HG02588 (cell line): ENCODE results near the gene TIAM1.

Experiments
- ATAC-seq: cut with Tn5 transposase; IDR thresholded peaks from one replicate; pipeline ENCODE4 v1.9.1; 2021; ENCODE audit warnings: mild to moderate bottlenecking, moderate library complexity; ENCODE audit not compliant: unreplicated experiment

The TIAM1 gene

DNA sequence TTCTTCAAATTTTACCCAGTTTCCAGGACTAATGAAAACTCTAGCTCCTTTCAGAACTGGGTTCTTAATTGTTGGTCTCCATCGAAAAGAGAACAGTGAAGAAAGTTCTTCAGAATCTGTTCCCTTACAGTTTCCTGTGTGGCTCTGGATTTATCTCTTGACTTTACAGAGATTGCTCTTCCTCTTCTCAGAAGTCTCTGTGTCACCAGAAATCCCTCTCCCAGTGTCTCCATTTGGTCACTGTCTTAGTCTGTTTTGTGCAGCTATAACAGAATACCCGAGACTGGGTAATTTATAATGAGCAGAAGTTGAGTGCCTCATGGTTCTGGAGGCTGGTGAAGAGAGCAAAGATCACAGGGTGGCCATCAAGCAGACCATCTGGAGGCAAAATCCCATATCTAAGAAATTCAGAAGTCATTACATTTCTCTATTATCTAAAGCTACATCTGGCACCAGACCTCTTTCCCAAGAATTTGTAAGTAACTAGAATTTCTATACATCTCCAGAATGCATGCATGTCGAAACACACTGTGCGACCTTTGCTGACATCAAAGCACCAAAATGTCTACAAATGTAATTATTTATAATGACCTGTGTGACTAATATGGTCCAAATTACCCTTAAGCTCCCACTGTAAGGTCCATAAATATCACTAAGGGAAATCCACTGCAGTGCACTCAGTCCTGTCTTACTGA lies 240.3 kb downstream of the TIAM1 start:
- ATAC-seq = no peak

DNA sequence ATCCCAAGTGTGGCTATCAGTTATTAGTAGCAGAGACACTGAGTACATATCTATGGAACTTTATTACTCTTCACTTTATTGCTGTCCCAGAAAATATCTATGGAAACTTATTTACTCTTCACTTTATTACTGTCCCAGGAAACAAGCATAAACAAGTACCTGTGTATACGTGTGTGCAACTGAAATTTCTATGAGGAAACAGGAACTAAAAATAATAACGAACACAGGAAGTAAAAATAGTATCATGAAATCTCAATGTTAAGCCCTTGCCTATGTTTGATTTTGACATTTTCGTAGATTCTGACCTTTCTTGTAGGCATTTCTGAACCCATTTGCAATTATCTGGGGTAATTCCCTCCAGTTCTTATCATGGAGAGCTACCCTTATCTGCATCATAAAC lies 240.9 kb downstream of the TIAM1 start:
- no peak for ATAC-seq

DNA sequence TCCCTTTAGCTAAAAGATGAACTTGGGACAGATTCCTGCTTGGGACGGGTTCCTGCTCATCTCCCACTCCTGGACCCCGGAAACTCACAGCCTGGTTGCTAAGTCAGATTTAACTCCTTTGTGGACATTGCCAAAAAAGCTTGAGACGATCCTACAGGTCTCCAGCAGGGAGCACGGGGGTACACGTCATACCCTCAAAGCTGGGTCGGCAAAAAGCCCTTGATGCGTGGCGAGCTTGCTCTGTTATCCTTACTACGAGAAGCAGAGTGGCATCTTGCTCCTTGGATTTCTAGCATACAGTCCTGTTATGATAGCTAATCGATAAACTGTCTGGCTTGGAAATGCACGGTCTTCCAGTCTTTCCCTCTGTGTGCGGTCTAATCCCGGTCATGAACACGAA lies 244.9 kb downstream of the TIAM1 start:
- ATAC-seq = no peak

DNA sequence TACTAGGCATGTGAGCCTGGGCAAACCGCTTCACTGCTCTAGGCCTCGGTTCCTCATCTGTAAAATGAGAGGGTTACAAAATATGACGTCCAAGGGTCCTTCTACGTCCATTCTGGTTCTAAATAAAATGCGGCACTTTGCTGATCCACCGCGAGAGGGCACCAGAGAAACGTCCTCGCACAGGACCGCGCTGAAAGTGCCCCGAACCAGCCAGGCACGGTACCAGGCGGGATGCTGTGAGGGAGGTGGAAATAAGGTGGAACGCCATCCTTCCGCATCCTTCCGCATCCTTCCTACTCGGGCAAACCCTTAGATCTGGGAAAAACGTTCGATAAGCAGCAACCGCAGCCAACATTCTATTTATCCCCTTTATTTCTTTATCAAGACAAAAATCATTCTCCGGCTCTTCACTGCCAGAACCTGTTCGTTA lies 245.5 kb downstream of the TIAM1 start:
- peak; percentile 68 for ATAC-seq

DNA sequence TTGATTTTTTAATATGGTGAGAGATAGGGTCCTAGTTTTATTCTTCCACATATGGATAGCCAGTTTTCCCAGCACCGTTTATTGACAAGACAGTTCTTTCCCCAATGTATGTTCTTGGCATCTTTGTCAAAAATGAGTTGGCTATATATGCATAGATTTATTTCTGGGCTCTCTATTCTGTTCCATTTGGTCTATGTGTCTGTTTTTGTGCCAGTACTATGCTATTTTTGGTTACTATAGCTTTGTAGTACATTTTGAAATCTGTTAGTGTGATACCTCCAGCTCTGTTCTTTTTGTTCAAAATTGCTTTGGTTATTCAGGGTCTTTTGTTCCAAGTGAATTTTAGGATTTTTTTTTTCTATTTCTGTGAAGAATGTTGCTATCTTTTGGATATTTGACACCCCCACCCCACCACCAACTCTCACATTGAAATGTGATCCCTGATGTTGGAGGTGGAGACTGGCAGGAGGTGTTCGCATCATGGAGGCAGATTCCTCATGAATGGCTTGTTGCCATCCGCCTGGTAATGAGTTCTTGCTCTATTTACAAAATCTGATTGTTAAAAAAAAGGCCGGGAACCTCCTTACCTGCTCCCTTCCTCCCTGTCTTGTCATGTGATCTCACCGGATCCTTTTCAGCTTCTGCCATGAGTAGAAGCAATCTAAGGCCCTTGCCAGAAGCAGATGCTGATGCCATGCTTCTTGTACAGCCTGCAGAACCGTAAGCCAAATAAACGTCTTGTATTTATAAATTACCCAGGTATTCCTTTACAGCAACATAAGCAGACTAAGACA lies 251.0 kb downstream of the TIAM1 start:
- no peak for ATAC-seq

DNA sequence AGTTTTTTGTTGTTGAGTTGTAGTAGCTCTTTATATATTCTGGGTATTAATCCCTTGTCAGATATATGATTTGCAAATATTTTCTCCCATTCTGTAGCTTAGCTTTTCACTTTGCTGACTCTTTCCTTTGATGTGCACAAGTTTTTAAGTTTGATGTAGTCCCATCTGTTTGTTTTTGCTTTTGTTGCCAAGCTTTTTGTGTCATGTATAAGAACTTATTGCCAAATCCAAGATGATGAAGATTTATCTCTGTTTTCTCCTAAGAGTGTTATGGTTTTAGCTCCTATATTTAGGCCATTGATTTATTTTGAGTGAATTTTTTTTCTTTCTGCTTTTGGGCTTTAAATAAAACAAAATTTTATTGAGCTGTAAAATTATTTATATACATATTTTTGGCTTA lies 253.7 kb downstream of the TIAM1 start:
- no peak for ATAC-seq

DNA sequence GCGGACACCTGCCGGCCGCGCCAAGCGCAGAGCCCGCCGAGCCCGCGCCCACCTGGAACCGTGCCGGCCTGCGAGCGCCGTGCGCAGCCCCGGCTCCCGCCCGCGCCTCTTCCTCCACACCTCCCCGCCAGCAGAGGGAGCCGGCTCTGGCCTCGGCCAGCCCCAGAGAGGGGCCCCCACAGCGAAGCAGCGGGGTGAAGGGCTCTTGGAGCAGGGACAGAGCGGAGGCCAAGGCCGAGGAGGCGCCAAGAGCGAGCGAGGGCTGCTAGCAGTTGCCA lies 255.6 kb downstream of the TIAM1 start:
- ATAC-seq = no peak

DNA sequence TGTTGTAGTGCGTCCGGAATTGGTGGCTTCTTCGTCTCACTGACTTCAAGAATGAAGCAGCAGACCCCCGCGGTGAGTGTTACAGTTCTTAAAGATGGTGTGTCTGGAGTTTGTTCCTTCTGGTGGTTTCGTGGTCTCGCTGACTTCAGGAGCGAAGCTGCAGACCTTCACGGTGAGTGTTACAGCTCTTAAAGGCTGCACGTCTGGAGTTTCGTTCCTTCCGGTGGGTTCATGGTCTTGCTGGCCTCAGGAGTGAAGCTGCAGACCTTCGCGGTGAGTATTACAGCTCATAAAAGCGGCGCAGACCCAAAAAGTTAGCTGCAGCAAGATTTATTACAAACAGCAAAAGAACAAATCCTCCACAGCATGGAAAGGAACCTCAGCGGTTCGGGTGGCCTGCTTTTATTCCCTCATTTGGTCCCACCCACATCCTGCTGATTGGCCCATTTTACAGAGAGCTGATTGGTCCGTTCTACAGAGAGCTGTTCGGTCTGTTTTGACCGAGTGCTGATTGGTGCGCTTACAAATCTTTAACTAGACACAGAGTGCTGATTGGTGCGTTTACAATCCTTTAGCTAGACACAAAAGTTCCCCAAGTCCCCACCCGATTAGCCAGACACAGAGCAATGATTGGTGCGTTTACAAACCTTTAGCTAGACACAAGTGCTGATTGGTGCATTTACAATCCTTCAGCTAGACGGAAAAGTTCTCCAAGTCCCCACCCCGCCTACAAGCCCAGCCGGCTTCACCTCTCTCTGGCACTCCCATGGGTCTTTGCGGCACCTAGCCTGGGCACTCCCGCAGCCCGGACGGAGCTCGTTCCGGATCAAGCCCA lies 256.2 kb downstream of the TIAM1 start:
- ATAC-seq = no peak

DNA sequence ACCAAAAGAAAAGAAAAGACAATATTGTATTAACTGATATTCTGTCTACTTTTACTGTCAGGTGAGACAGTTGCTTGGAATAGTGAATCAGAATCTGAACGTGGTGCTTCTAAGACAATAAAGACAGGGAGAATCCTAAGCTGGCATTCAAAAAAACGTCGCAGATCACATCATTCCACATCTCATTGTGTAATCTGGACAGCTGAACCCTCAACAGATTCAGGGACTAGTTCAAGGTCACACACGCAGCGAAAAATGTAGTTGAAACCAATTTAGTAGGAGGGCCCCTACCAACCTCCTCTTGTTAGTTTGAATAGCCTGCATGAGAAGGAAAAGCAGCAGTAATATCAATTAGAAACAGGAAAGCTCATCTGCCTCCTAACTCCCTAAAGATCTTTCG lies 259.4 kb downstream of the TIAM1 start:
- ATAC-seq = no peak

DNA sequence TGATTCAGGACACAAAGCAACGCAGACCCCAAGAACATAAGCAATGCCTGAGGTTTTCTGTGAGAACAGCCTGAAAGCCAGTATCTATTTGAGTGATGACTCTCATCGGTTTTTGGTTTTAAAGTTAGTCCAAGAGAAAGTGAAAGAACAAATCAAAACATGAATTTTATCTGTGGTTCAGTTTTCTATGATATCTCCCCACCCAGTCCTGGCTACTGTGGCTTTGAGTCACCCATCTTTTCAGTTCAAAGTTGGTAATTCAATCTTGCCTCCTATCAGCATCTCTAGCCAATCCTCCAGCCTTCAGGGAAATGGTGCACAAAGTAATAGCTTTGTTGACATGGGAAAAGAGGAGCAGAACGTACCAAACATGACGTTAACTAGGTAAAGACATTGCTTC lies 265.3 kb downstream of the TIAM1 start:
- ATAC-seq = peak; percentile 56

DNA sequence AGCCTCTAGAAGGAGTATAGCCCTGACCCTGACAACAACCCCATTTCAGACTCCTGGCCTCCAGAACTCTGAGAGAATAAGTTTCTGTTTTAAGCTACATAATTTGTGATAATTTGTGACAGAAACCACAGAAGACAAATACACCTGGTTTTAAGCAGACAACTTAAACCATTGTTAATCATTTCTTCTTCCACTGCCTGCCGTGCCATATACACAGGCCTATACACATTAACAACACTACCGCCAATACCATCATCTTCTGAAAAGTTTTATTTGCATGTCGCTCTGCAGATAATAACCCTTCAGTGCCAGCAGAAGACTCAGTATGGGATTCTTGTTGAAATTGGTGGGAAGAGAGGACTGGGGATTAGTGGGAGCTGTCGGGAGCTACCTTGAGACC lies 265.8 kb downstream of the TIAM1 start:
- peak; percentile 40 for ATAC-seq

DNA sequence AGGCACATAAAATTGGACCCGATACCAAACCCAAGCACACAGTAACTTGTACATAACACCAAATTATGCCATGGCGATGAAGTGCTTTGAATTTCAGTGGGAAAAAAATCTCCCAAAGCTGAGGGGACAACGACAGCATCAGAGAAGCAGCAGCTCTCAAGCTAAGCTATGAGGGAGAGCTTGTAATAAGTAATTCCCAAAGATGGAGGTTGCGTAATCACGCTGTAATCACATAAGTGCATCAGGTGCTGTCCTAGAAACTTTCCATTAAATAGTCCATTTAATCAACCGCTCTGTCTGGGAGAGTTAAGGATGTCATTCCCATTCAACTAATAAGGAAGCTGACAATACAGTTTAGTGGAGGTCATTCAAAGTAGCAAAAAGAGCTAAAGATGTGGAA lies 268.2 kb downstream of the TIAM1 start:
- no peak for ATAC-seq

DNA sequence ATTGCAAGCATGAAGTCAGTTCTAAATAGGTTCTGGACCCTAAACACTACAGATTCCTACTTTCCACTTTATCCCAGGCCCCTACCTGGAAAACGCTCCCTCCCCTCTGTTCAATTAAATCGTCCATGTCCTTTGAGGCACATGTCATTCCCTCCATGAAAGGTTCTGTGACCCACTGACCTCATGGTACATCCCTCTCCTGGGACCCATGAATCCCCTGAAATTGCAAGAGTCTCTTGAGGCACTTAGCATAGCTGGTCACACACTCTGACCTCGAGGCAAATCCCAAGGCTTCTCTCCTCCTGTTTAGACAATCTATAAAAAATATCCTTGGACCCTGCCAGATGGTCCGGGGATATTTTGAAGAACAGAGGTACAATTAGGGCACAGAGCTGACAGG lies 271.5 kb downstream of the TIAM1 start:
- ATAC-seq = no peak
